Inflammatory macrophage (primary cell): Measurements from ENCODE around the gene CXXC5.
"Not testable (repeated sequence)": the region's sequence is repeated elsewhere in the genome, so short reads cannot be mapped to it uniquely, and the experiment has no call there.

Source experiments
- DNase-seq, 2 donors: peaks; one replicate each; pipeline ENCODE4 v3.0.0-alpha.2; 2020 to 2022

CXXC5 gene

GRCh38 chr5:139713898-139714297 is 65.7 kb downstream of the CXXC5 start:
- not testable (repeated sequence) for DNase-seq

- no peak for DNase-seq
Measured at GRCh38 chr5:139717221-139717620, 69.1 kb downstream of the CXXC5 start.

- DNase-seq: not testable (repeated sequence)
Measured at GRCh38 chr5:139718403-139718802, 70.3 kb downstream of the CXXC5 start.

GRCh38 chr5:139719970-139720369 is 71.8 kb downstream of the CXXC5 start:
- not testable (repeated sequence) for DNase-seq

- no peak for DNase-seq
Measured at GRCh38 chr5:139723986-139724587, 75.9 kb downstream of the CXXC5 start.

- DNase-seq: no peak
Measured at GRCh38 chr5:139725073-139725830, 77.1 kb downstream of the CXXC5 start.

GRCh38 chr5:139726248-139726647 is 78.1 kb downstream of the CXXC5 start:
- no peak for DNase-seq

GRCh38 chr5:139727615-139728014 is 79.5 kb downstream of the CXXC5 start:
- DNase-seq: not testable (repeated sequence)

- no peak for DNase-seq
Measured at GRCh38 chr5:139731281-139731680, 83.1 kb downstream of the CXXC5 start.

- DNase-seq: no peak
Measured at GRCh38 chr5:139732019-139732418, 83.9 kb downstream of the CXXC5 start.

GRCh38 chr5:139733010-139733688 is 85.0 kb downstream of the CXXC5 start:
- no peak for DNase-seq
